HCT116 (cell line): ENCODE results near the gene CRTC1. TPM values are rescaled to one million over a fixed set of nuclear protein-coding genes. Genes with fewer than 3 reads are reported as not detected.

Experiments
- ATAC-seq: fragments of 200-7000 bp; cut with Tn5 transposase; 2 replicates; pipeline ENCODE4 v1.9.1; 2020; ENCODE audit warnings: mild to moderate bottlenecking, moderate library complexity
- BruUV-seq: library from RNA; stranded (reverse); fragments of 400-500 nt; replicated peaks from 2 replicates; lab custom pipeline; 2021; lab: Mats Ljungman, UMichigan
- CTCF ChIA-PET: fragments of 300-600 bp; sonication (Branson Sonifier 250); formaldehyde crosslinking; loops from one replicate; lab custom pipeline; 2021; ENCODE audit warnings: antibody characterized with exemption; lab: Charles Lee
- POLR2A ChIA-PET: fragments of 300-600, 350-600 bp; sonication (Branson Sonifier 250); formaldehyde crosslinking; loops from one replicate; lab custom pipeline; 2021; ENCODE audit warnings: antibody characterized with exemption; lab: Charles Lee
- RAD21 ChIA-PET, 2 experiments: fragments of 300-600 bp; sonication (Branson Sonifier 250); formaldehyde crosslinking; loops; one replicate each; lab custom pipeline; 2023; ENCODE audit warnings: low total read pairs in 2 of 2; ENCODE audit not compliant: uncharacterized antibody in 2 of 2, unreplicated experiment in 2 of 2, low non-redundant PET in 1 of 2; lab: Charles Lee
- DNase-seq: peaks from one replicate; pipeline ENCODE4 v3.0.0-alpha.2; 2010; ENCODE audit warnings: low read depth, low spot score
- H2AFZ ChIP-seq: fragments of 200-600 bp; shearing (Covaris generic), sonication (generic); 2 replicates; pipeline ENCODE4 v1.6.1; 2017; ENCODE audit warnings: low read depth, mixed run types, mixed read lengths, antibody characterized with exemption, low read length; ENCODE audit not compliant: poor library complexity, severe bottlenecking
- H3K27ac ChIP-seq: 2 replicates; pipeline ENCODE4 v1.5.1; 2012; ENCODE audit warnings: low read depth, low read length
- H3K27me3 ChIP-seq: fragments of 200-600 bp; sonication (generic); 2 replicates; pipeline ENCODE4 v1.6.1; 2016; ENCODE audit warnings: mixed run types, low read length, mixed read lengths; ENCODE audit not compliant: insufficient read depth
- H3K36me3 ChIP-seq, 2 experiments: fragments of 200-500 bp in 1 of 2; fragments of 200-600 bp in 1 of 2; sonication (Bioruptor generic) in 1 of 2; sonication (generic) in 1 of 2; 2 replicates each; pipeline versions ENCODE4 v1.5.1 to v1.6.1; 2014 to 2016; ENCODE audit warnings: low read length in 2 of 2, inconsistent platforms in 1 of 2, mixed read lengths in 1 of 2, mixed run types in 1 of 2; ENCODE audit not compliant: insufficient read depth in 2 of 2, control insufficient read depth in 1 of 2
- H3K4me1 ChIP-seq, 2 experiments: fragments of 200-600 bp in 1 of 2; sonication (generic) in 1 of 2; 2 replicates each; pipeline versions ENCODE4 v1.5.1 to v1.6.1; 2012 to 2017; ENCODE audit warnings: low read length in 2 of 2, inconsistent platforms in 1 of 2, mild to moderate bottlenecking in 1 of 2, mixed read lengths in 1 of 2, mixed run types in 1 of 2, moderate library complexity in 1 of 2; ENCODE audit not compliant: insufficient read depth in 2 of 2, control insufficient read depth in 1 of 2
- H3K4me2 ChIP-seq: fragments of 200-600 bp; sonication (generic); 2 replicates; pipeline ENCODE4 v1.6.1; 2017; ENCODE audit warnings: mixed run types, low read length, mixed read lengths
- H3K4me3 ChIP-seq, 2 experiments: fragments of 200-600 bp in 1 of 2; sonication (generic) in 1 of 2; replicated peaks in 1 of 2; 2 replicates each; pipeline ENCODE4 v1.5.1; 2011 to 2016; ENCODE audit warnings: low read length in 2 of 2, control low read depth in 1 of 2, low read depth in 1 of 2, mild to moderate bottlenecking in 1 of 2, mixed read lengths in 1 of 2, mixed run types in 1 of 2
- H3K79me2 ChIP-seq: fragments of 200-600 bp; sonication (generic); 2 replicates; pipeline ENCODE4 v1.6.1; 2017; ENCODE audit warnings: mild to moderate bottlenecking, mixed run types, low read length, moderate library complexity, mixed read lengths; ENCODE audit not compliant: insufficient read depth
- H3K9ac ChIP-seq: fragments of 200-600 bp; sonication (generic); 2 replicates; pipeline ENCODE4 v1.6.1; 2016; ENCODE audit warnings: low read length, mixed read lengths
- H3K9me2 ChIP-seq: fragments of 200-600 bp; sonication (generic), shearing (Covaris generic); 2 replicates; pipeline ENCODE4 v1.6.1; 2017; ENCODE audit warnings: mixed run types, mild to moderate bottlenecking, moderate library complexity; ENCODE audit not compliant: insufficient read depth
- H3K9me3 ChIP-seq, 2 experiments: fragments of 200-500 bp in 1 of 2; fragments of 200-600 bp in 1 of 2; sonication (Bioruptor generic) in 1 of 2; sonication (generic) in 1 of 2; 2 replicates each; pipeline ENCODE4 v1.6.1; 2014 to 2017; ENCODE audit warnings: low read length in 2 of 2, mixed read lengths in 2 of 2, inconsistent platforms in 1 of 2, low read depth in 1 of 2, mild to moderate bottlenecking in 1 of 2, mixed run types in 1 of 2, moderate library complexity in 1 of 2; ENCODE audit not compliant: control insufficient read depth in 1 of 2, insufficient read depth in 1 of 2
- H4K20me1 ChIP-seq: fragments of 200-600 bp; sonication (generic), shearing (Covaris generic); 2 replicates; pipeline ENCODE4 v1.6.1; 2017; ENCODE audit warnings: mixed run types, mild to moderate bottlenecking, moderate library complexity; ENCODE audit not compliant: insufficient read depth
- CEBPB ChIP-seq: IDR thresholded peaks from 2 replicates; pipeline ENCODE4 v1.6.1; 2012; ENCODE audit warnings: low read depth
- EGR1 ChIP-seq: IDR thresholded peaks from 2 replicates; pipeline ENCODE4 v1.6.1; 2012; ENCODE audit warnings: low read depth
- ELF1 ChIP-seq: IDR thresholded peaks from 2 replicates; pipeline ENCODE4 v1.6.1; 2012; ENCODE audit warnings: low read depth, borderline replicate concordance
- EZH2 ChIP-seq: fragments of 200-600 bp; sonication (generic); IDR thresholded peaks from 2 replicates; pipeline ENCODE4 v1.6.1; 2017; ENCODE audit warnings: antibody characterized with exemption, mixed run types
- FOSL1 ChIP-seq: IDR thresholded peaks from 2 replicates; pipeline ENCODE4 v1.6.1; 2012; ENCODE audit warnings: low read depth
- JUND ChIP-seq: IDR thresholded peaks from 2 replicates; pipeline ENCODE4 v1.6.1; 2012
- RAD21 ChIP-seq: IDR thresholded peaks from 2 replicates; pipeline ENCODE4 v1.6.1; 2012; ENCODE audit warnings: low read depth, mild to moderate bottlenecking
- SIN3A ChIP-seq: IDR thresholded peaks from 2 replicates; pipeline ENCODE4 v1.6.1; 2012; ENCODE audit warnings: low read depth
- SRF ChIP-seq: IDR thresholded peaks from 2 replicates; pipeline ENCODE4 v1.6.1; 2012; ENCODE audit warnings: low read depth
- TCF7L2 ChIP-seq: IDR thresholded peaks from 2 replicates; pipeline ENCODE4 v1.7.0; 2011; ENCODE audit warnings: borderline replicate concordance, inconsistent platforms; ENCODE audit not compliant: insufficient read depth, insufficient read length; ENCODE audit errors: extremely low read depth
- YY1 ChIP-seq: IDR thresholded peaks from 2 replicates; pipeline ENCODE4 v1.6.1; 2011; ENCODE audit warnings: low read length, low read depth, moderate library complexity, mild to moderate bottlenecking; ENCODE audit not compliant: insufficient replicate concordance; ENCODE audit errors: extremely low read depth
- ZFX ChIP-seq: fragments of 450-650 bp; IDR thresholded peaks from 2 replicates; pipeline ENCODE4 v1.6.1; 2017
- ZNF274 ChIP-seq: fragments of 200-500 bp; sonication (Bioruptor generic); IDR thresholded peaks from 2 replicates; pipeline ENCODE4 v1.6.1; 2014; ENCODE audit warnings: mild to moderate bottlenecking, low read depth, low read length, inconsistent platforms
- intact Hi-C: fragments of 100-400 bp; cut with micrococcal nuclease; formaldehyde crosslinking; loops from 2 replicates; pipeline ENCODE4 v1.10.0; 2022
- total RNA-seq: library from RNA; stranded (reverse); gene quantifications from one replicate; pipeline ENCODE4 v1.2.1, GENCODE V29; 2021; ENCODE audit not compliant: unreplicated experiment
- TF ChIP-seq, protein P1 (sequence below): IDR thresholded peaks from 2 replicates; pipeline ENCODE4 v1.6.1; 2012
- TF ChIP-seq, protein P2 (sequence below): IDR thresholded peaks from 2 replicates; pipeline ENCODE4 v1.6.1; 2012
- TF ChIP-seq, protein P3 (sequence below): IDR thresholded peaks from 2 replicates; pipeline ENCODE4 v1.6.1; 2011; ENCODE audit warnings: mild to moderate bottlenecking, low read length, moderate library complexity; ENCODE audit not compliant: insufficient replicate concordance; ENCODE audit errors: extremely low read depth
- TF ChIP-seq, protein P4 (sequence below), 3 experiments: fragments of 200-600 bp in 1 of 3; sonication (generic) in 1 of 3; IDR thresholded peaks in 2 of 3; conservative IDR thresholded peaks in 1 of 3; 2 replicates each; pipeline ENCODE4 v1.5.1; 2012 to 2017; ENCODE audit warnings: low read depth in 2 of 3, low read length in 2 of 3, antibody characterized with exemption in 1 of 3, borderline replicate concordance in 1 of 3, control low read depth in 1 of 3, mild to moderate bottlenecking in 1 of 3, mixed read lengths in 1 of 3, mixed run types in 1 of 3, moderate library complexity in 1 of 3; ENCODE audit not compliant: insufficient read depth in 1 of 3

Gene CRTC1
- total RNA-seq, 1 experiment from 2014 or later, result 14.9 TPM

DNA sequence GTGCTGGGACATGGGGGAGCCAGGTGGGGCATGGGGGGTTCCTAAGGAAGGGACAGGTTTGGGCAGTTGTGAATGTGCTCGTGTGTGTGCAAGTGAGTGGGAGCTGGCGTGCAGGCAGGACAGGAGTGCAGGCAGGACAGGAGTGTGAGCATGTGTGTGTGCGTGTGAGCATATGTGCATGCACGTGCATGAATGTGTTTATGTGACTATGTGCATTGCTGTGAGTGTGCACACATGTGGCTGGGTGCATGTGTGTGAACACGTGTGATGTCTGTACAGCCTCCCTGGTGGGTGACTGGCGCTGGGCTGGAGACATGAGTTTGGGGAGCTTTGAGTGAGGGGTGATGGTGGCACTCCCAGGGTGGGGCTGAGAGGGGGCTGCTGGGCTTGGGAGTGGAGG is 33.4 kb downstream of the CRTC1 start:
- Histone ChIP-seq H3K79me2 (no peaks in the 10 kb centered on the region), H3K27ac (no peak overlapping the region), H3K9me2 (no peaks in the 10 kb centered on the region), H3K4me3 (no peak overlapping the region), H3K9me3 (no peaks in the 10 kb centered on the region), H3K27me3 (no peaks in the 10 kb centered on the region), H3K9ac (no peak overlapping the region), H3K36me3 (no peaks in the 10 kb centered on the region), H3K4me1 (no peaks in the 10 kb centered on the region), H3K4me2 (no peak overlapping the region), H2AFZ (no peak overlapping the region), H4K20me1 (no peaks in the 10 kb centered on the region)
- ChIA-PET POLR2A (no interaction called here), RAD21 (no interaction called here), CTCF (no interaction called here)
- TF ChIP-seq FOSL1 (no peak), SIN3A (no peak)
- DNase-seq (no peak), ATAC-seq (no peak)
- intact Hi-C loops, result no loop called here
- BruUV-seq, result no TSS peak

DNA sequence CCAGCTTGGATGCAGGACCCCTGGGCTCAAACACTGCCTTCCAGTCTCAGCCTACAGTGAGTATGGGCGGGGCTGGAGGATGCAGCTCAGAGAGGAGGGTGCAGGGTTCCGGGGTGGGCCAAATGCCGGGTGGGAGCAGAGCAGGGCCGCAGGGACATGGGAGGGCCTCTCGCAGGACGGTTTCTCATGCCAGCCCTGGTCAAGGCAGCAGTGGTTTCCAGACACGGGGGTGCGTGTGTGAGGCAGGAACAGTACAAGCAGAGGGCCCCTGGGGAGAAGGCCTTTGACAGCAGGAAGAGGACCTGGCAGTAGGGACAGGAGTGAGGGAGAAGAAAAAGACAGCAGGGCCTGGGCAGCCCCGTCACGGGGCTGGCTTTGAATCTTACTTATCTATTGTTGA is 34.1 kb downstream of the CRTC1 start:
- Histone ChIP-seq H3K36me3 (no peaks in the 10 kb centered on the region), H2AFZ (no peak overlapping the region), H4K20me1 (no peaks in the 10 kb centered on the region), H3K79me2 (no peaks in the 10 kb centered on the region), H3K4me1 (no peaks in the 10 kb centered on the region), H3K27me3 (no peaks in the 10 kb centered on the region), H3K4me3 (no peak overlapping the region), H3K9me2 (no peaks in the 10 kb centered on the region), H3K9me3 (no peaks in the 10 kb centered on the region), H3K9ac (no peak overlapping the region), H3K27ac (no peak overlapping the region), H3K4me2 (no peak overlapping the region)
- DNase-seq (no peak), ATAC-seq (no peak)
- RAD21 ChIA-PET, result no interaction called here
- intact Hi-C loops, result no loop called here
- CTCF ChIA-PET, result no interaction called here
- POLR2A ChIA-PET, result no interaction called here
- no TSS peak for BruUV-seq
- TF ChIP-seq JUND, result no peak
- no peak for TF ChIP-seq ZFX
- TF ChIP-seq EGR1, result no peak
- no peak for TF ChIP-seq EZH2
- no peak for TF ChIP-seq TCF7L2
- no peak for TF ChIP-seq ELF1
- no peak for TF ChIP-seq YY1
- no peak for TF ChIP-seq RAD21
- no peak for TF ChIP-seq SRF
- TF ChIP-seq, protein P1, sequence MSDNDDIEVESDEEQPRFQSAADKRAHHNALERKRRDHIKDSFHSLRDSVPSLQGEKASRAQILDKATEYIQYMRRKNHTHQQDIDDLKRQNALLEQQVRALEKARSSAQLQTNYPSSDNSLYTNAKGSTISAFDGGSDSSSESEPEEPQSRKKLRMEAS, result no peak
- TF ChIP-seq CEBPB, result no peak
- TF ChIP-seq, protein P2, sequence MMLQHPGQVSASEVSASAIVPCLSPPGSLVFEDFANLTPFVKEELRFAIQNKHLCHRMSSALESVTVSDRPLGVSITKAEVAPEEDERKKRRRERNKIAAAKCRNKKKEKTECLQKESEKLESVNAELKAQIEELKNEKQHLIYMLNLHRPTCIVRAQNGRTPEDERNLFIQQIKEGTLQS, result no peak
- no peak for TF ChIP-seq ZNF274
- TF ChIP-seq, protein P3, sequence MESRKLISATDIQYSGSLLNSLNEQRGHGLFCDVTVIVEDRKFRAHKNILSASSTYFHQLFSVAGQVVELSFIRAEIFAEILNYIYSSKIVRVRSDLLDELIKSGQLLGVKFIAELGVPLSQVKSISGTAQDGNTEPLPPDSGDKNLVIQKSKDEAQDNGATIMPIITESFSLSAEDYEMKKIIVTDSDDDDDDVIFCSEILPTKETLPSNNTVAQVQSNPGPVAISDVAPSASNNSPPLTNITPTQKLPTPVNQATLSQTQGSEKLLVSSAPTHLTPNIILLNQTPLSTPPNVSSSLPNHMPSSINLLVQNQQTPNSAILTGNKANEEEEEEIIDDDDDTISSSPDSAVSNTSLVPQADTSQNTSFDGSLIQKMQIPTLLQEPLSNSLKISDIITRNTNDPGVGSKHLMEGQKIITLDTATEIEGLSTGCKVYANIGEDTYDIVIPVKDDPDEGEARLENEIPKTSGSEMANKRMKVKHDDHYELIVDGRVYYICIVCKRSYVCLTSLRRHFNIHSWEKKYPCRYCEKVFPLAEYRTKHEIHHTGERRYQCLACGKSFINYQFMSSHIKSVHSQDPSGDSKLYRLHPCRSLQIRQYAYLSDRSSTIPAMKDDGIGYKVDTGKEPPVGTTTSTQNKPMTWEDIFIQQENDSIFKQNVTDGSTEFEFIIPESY, result no peak
- TF ChIP-seq, protein P4, sequence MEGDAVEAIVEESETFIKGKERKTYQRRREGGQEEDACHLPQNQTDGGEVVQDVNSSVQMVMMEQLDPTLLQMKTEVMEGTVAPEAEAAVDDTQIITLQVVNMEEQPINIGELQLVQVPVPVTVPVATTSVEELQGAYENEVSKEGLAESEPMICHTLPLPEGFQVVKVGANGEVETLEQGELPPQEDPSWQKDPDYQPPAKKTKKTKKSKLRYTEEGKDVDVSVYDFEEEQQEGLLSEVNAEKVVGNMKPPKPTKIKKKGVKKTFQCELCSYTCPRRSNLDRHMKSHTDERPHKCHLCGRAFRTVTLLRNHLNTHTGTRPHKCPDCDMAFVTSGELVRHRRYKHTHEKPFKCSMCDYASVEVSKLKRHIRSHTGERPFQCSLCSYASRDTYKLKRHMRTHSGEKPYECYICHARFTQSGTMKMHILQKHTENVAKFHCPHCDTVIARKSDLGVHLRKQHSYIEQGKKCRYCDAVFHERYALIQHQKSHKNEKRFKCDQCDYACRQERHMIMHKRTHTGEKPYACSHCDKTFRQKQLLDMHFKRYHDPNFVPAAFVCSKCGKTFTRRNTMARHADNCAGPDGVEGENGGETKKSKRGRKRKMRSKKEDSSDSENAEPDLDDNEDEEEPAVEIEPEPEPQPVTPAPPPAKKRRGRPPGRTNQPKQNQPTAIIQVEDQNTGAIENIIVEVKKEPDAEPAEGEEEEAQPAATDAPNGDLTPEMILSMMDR (IDR thresholded peaks at IDR 0.05 in 2 of 3, conservative IDR thresholded peaks at IDR 0.05 in 1 of 3; ENCODE audit: borderline replicate concordance in 1 of 3, insufficient read depth in 1 of 3, low read depth in 2 of 3, low read length in 2 of 3), result no peak
- no peak for TF ChIP-seq FOSL1
